Measurements from ENCODE around the gene TMEM240. TPM values are rescaled to one million over a fixed set of nuclear protein-coding genes. Genes with fewer than 3 reads are reported as not detected.

Gene TMEM240
- total and polyA plus RNA-seq, 2 donors (not counting 1 experiment from before 2014, with no cell fraction given) = 0.28 to 1.8 TPM

DNA sequence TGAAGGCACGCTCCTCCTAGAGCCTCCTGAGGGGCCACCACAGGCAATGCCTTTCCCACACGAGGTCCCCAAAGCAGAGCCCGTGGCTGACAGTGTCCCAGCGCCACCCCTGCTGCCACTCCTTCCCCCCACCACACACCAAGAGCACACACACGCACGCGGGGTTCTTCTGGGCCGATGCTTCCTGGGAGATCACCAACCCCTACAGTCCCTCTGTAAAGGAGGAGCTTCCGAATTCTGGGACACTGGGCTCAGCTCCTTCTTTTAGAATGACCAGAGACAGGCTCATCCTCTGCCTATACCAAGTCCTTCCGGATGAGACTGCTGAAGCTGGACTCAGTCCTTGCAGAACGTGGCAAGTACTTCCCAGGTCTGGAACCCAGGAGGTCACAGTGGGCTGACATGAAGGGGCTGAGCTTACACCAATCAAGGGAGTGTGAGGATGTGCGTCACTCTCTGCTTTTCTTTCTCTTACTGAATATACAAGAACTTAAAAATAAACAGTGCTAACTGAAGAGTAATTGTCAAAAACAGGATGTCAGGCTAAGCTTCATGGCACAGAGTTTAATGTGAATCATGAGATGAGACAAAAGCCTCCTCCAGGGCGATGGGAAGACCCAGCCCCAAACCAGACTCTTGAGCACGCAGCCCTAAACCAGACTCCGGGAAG is 21.5 kb upstream of the TMEM240 start:
- H3K36me3 ChIP-seq (replicated peaks in 1 of 2; ENCODE audit: control extremely low read depth in 1 of 2, control insufficient read depth in 1 of 2, extremely low read depth in 1 of 2, insufficient read depth in 2 of 2, low read length in 1 of 2) = peaks cover 0 to 44% of the 10 kb centered on the region in 2 experiments

DNA sequence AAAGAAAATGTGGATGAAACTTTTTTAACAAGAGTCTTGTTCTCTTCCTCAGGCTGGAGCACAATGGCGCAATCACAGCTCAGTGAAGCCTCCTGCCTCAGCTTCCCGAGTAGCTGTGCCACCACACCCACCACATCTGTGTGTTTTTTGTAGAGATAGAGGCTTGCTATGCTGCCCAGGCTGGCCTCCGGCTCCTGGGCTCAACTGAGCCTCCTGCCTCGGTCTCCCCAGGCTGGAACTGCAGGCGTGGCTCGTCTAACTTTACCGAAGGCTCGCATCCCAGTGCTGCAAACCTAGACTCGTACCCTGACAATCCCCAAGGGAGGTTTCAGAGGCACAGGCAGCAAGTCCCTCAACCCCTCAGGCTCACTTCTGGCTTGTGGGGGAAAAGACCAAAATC is 19.8 kb upstream of the TMEM240 start:
- no peak overlapping the region for H3K27ac Mint-ChIP-seq
- Histone ChIP-seq H3K27me3 (replicated peaks in 1 of 4; ENCODE audit: control extremely low read depth in 1 of 4, control insufficient read depth in 3 of 4, insufficient read depth in 4 of 4, low read length in 3 of 4) (no peaks in the 10 kb centered on the region), H3K36me3 (replicated peaks in 1 of 2; ENCODE audit: control extremely low read depth in 1 of 2, control insufficient read depth in 1 of 2, extremely low read depth in 1 of 2, insufficient read depth in 2 of 2, low read length in 1 of 2) (peaks cover 0 to 32% of the 10 kb centered on the region in 2 experiments), H3K4me3 (ENCODE audit: control extremely low read depth in 1 of 5, extremely low read depth in 1 of 5, insufficient read depth in 1 of 5, low read depth in 2 of 5, low read length in 4 of 5) (no peak overlapping the region), H3K4me1 (ENCODE audit: control insufficient read depth in 2 of 2, insufficient read depth in 2 of 2, low read length in 2 of 2) (no peaks in the 10 kb centered on the region), H3K79me2 (ENCODE audit: control insufficient read depth, insufficient read depth, low read length) (peaks cover 54% of the 10 kb centered on the region), H3K27ac (ENCODE audit: low read length in 2 of 2) (no peak overlapping the region), H3K9ac (ENCODE audit: low read length) (no peak overlapping the region), H2AFZ (ENCODE audit: insufficient read depth, low read depth, low read length, poor library complexity, severe bottlenecking) (no peak overlapping the region), H4K20me1 (ENCODE audit: control insufficient read depth, insufficient read depth, low read length, poor library complexity, severe bottlenecking) (peaks cover 56% of the 10 kb centered on the region), H3K9me3 (ENCODE audit: control extremely low read depth in 1 of 3, control insufficient read depth in 2 of 3, insufficient read depth in 1 of 3, low read length in 2 of 3) (no peaks in the 10 kb centered on the region), H3K4me2 (replicated peaks; ENCODE audit: low read depth, low read length, poor library complexity, severe bottlenecking) (no peak overlapping the region)
- no peak for TF ChIP-seq EZH2 (IDR thresholded peaks at IDR 0.05; ENCODE audit: borderline replicate concordance, insufficient read depth, low read depth, low read length, poor library complexity, severe bottlenecking)
- TF ChIP-seq, protein P1, sequence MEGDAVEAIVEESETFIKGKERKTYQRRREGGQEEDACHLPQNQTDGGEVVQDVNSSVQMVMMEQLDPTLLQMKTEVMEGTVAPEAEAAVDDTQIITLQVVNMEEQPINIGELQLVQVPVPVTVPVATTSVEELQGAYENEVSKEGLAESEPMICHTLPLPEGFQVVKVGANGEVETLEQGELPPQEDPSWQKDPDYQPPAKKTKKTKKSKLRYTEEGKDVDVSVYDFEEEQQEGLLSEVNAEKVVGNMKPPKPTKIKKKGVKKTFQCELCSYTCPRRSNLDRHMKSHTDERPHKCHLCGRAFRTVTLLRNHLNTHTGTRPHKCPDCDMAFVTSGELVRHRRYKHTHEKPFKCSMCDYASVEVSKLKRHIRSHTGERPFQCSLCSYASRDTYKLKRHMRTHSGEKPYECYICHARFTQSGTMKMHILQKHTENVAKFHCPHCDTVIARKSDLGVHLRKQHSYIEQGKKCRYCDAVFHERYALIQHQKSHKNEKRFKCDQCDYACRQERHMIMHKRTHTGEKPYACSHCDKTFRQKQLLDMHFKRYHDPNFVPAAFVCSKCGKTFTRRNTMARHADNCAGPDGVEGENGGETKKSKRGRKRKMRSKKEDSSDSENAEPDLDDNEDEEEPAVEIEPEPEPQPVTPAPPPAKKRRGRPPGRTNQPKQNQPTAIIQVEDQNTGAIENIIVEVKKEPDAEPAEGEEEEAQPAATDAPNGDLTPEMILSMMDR (IDR thresholded peaks at IDR 0.05) = no peak
- DNase-seq (no peak), ATAC-seq (ENCODE audit: low read depth) (no peak)
- peaks cover 14% of the 10 kb centered on the region for H3K4me1 Mint-ChIP-seq
- no peaks in the 10 kb centered on the region for H3K27me3 Mint-ChIP-seq
- ChIA-PET POLR2A (no interaction called here), CTCF (no interaction called here)
- H3K4me3 Mint-ChIP-seq = no peak overlapping the region
- intact Hi-C loops (cut with micrococcal nuclease) = no loop called here
- 94% methylated on average over 7 of the region's 9 CpGs for WGBS (ENCODE audit: insufficient coverage)
- no peaks in the 10 kb centered on the region for H3K9me3 Mint-ChIP-seq (ENCODE audit: insufficient read depth)

More for the DNA sequence above, 21.5 kb upstream of the TMEM240 start:
- TF ChIP-seq, protein P1 (IDR thresholded peaks at IDR 0.05) = no peak
- TF ChIP-seq EZH2 (IDR thresholded peaks at IDR 0.05; ENCODE audit: borderline replicate concordance, insufficient read depth, low read depth, low read length, poor library complexity, severe bottlenecking) = no peak
- peaks cover 71% of the 10 kb centered on the region for H4K20me1 ChIP-seq (ENCODE audit: control insufficient read depth, insufficient read depth, low read length, poor library complexity, severe bottlenecking)
- Mint-ChIP-seq H3K4me1 (peaks cover 17% of the 10 kb centered on the region), H3K27me3 (no peaks in the 10 kb centered on the region), H3K27ac (peak overlapping the region; percentile 37), H3K9me3 (ENCODE audit: insufficient read depth) (no peaks in the 10 kb centered on the region), H3K4me3 (no peak overlapping the region)
- no peak overlapping the region for H3K4me2 ChIP-seq (replicated peaks; ENCODE audit: low read depth, low read length, poor library complexity, severe bottlenecking)
- H3K4me3 ChIP-seq (ENCODE audit: control extremely low read depth in 1 of 5, extremely low read depth in 1 of 5, insufficient read depth in 1 of 5, low read depth in 2 of 5, low read length in 4 of 5) = no peak overlapping the region
- POLR2A ChIA-PET = no interaction called here
- H3K79me2 ChIP-seq (ENCODE audit: control insufficient read depth, insufficient read depth, low read length) = peaks cover 71% of the 10 kb centered on the region
- H3K9ac ChIP-seq (ENCODE audit: low read length) = no peak overlapping the region
- no peaks in the 10 kb centered on the region for H3K9me3 ChIP-seq (ENCODE audit: control extremely low read depth in 1 of 3, control insufficient read depth in 2 of 3, insufficient read depth in 1 of 3, low read length in 2 of 3)
- no peak for ATAC-seq (ENCODE audit: low read depth)
- intact Hi-C loops (cut with micrococcal nuclease) = no loop called here
- H3K27me3 ChIP-seq (replicated peaks in 1 of 4; ENCODE audit: control extremely low read depth in 1 of 4, control insufficient read depth in 3 of 4, insufficient read depth in 4 of 4, low read length in 3 of 4) = no peaks in the 10 kb centered on the region
- no peak overlapping the region for H3K27ac ChIP-seq (ENCODE audit: low read length in 2 of 2)
- WGBS (ENCODE audit: insufficient coverage) = 95% methylated on average over 13 of the region's 15 CpGs
- CTCF ChIA-PET = no interaction called here
- DNase-seq = no peak
- H2AFZ ChIP-seq (ENCODE audit: insufficient read depth, low read depth, low read length, poor library complexity, severe bottlenecking) = no peak overlapping the region
- H3K4me1 ChIP-seq (ENCODE audit: control insufficient read depth in 2 of 2, insufficient read depth in 2 of 2, low read length in 2 of 2) = peaks cover 0 to under 1% of the 10 kb centered on the region in 2 donors
